Activated T-helper 1 cell treated with anti-CD3 and anti-CD28 coated beads, Interleukin-12 subunit alpha, Interleukin-12 subunit beta, Interleukin-2, Interleukin-4 antibody, amounts not matched to agents 30 ng/mL and 10 ng/mL and 1 ng/mL, durations not matched to agents 14 hours and 24 hours and 36 hours (primary cell): Measurements from ENCODE around the gene MYH9. TPM values are rescaled to one million over a fixed set of nuclear protein-coding genes. Genes with fewer than 3 reads are reported as not detected.

Experiments
- DNase-seq: peaks from one replicate; pipeline ENCODE4 v3.0.0; 2021; ENCODE audit warnings: low spot score
- H3K27ac Mint-ChIP-seq: one replicate; pipeline ENCODE4 v1.8.0; 2021; ENCODE audit warnings: mild to moderate bottlenecking, mixed read lengths
- H3K27me3 Mint-ChIP-seq: one replicate; pipeline ENCODE4 v1.8.0; 2022; ENCODE audit warnings: mild to moderate bottlenecking, moderate library complexity, mixed read lengths; ENCODE audit not compliant: insufficient read depth
- H3K36me3 Mint-ChIP-seq: one replicate; pipeline ENCODE4 v1.8.0; 2021; ENCODE audit warnings: low read depth, mixed read lengths
- H3K4me1 Mint-ChIP-seq: one replicate; pipeline ENCODE4 v1.8.0; 2021; ENCODE audit warnings: low read depth, mixed read lengths
- H3K4me3 Mint-ChIP-seq: one replicate; pipeline ENCODE4 v1.8.0; 2021; ENCODE audit warnings: mild to moderate bottlenecking, moderate library complexity, mixed read lengths
- H3K9me3 Mint-ChIP-seq: one replicate; pipeline ENCODE4 v1.8.0; 2021; ENCODE audit warnings: mixed read lengths
- intact Hi-C: fragments of 100-400 bp; cut with micrococcal nuclease; formaldehyde crosslinking; loops from one replicate; pipeline ENCODE4 v1.15.1; 2024
- total RNA-seq: library from RNA; stranded (reverse); gene quantifications from 2 replicates; pipeline ENCODE4 v1.2.3, GENCODE V29; 2022

The MYH9 gene
- total RNA-seq, 1 donor from 2014 or later: 618 TPM

- no peak overlapping the region for H3K4me3 Mint-ChIP-seq
- no peaks in the 10 kb centered on the region for H3K9me3 Mint-ChIP-seq
- peaks cover 44% of the 10 kb centered on the region for H3K36me3 Mint-ChIP-seq
- intact Hi-C loops: no loop called here
- peaks cover 6% of the 10 kb centered on the region for H3K4me1 Mint-ChIP-seq
- H3K27ac Mint-ChIP-seq: no peak overlapping the region
- no peaks in the 10 kb centered on the region for H3K27me3 Mint-ChIP-seq
- DNase-seq: no peak
These were observed 81.5 kb downstream of the MYH9 start for GRCh38 chr22:36306227-36306626.

GRCh38 chr22:36305813-36306212, 82.0 kb downstream of the MYH9 start:
- intact Hi-C loops: no loop called here
- Mint-ChIP-seq H3K9me3 (no peaks in the 10 kb centered on the region), H3K4me1 (peaks cover 6% of the 10 kb centered on the region), H3K4me3 (no peak overlapping the region), H3K27ac (no peak overlapping the region), H3K27me3 (no peaks in the 10 kb centered on the region), H3K36me3 (peaks cover 47% of the 10 kb centered on the region)
- no peak for DNase-seq

GRCh38 chr22:36304429-36304828, 83.3 kb downstream of the MYH9 start:
- intact Hi-C loops: no loop called here
- H3K4me3 Mint-ChIP-seq: no peak overlapping the region
- peaks cover 6% of the 10 kb centered on the region for H3K4me1 Mint-ChIP-seq
- H3K9me3 Mint-ChIP-seq: no peaks in the 10 kb centered on the region
- H3K27ac Mint-ChIP-seq: no peak overlapping the region
- DNase-seq: no peak
- H3K36me3 Mint-ChIP-seq: peaks cover 42% of the 10 kb centered on the region
- no peaks in the 10 kb centered on the region for H3K27me3 Mint-ChIP-seq

GRCh38 chr22:36303874-36304273, 83.9 kb downstream of the MYH9 start:
- Mint-ChIP-seq H3K27me3 (no peaks in the 10 kb centered on the region), H3K9me3 (no peaks in the 10 kb centered on the region), H3K4me1 (peaks cover 6% of the 10 kb centered on the region), H3K4me3 (no peak overlapping the region), H3K27ac (no peak overlapping the region), H3K36me3 (peaks cover 42% of the 10 kb centered on the region)
- intact Hi-C loops: no loop called here
- DNase-seq: no peak

GRCh38 chr22:36303115-36303467, 84.7 kb downstream of the MYH9 start:
- peaks cover 6% of the 10 kb centered on the region for H3K4me1 Mint-ChIP-seq
- peaks cover 40% of the 10 kb centered on the region for H3K36me3 Mint-ChIP-seq
- no peak for DNase-seq
- intact Hi-C loops: no loop called here
- no peak overlapping the region for H3K4me3 Mint-ChIP-seq
- H3K9me3 Mint-ChIP-seq: no peaks in the 10 kb centered on the region
- no peak overlapping the region for H3K27ac Mint-ChIP-seq
- no peaks in the 10 kb centered on the region for H3K27me3 Mint-ChIP-seq

- H3K4me3 Mint-ChIP-seq: no peak overlapping the region
- DNase-seq: no peak
- peaks cover 6% of the 10 kb centered on the region for H3K4me1 Mint-ChIP-seq
- H3K9me3 Mint-ChIP-seq: no peaks in the 10 kb centered on the region
- H3K36me3 Mint-ChIP-seq: peaks cover 41% of the 10 kb centered on the region
- intact Hi-C loops: no loop called here
- no peak overlapping the region for H3K27ac Mint-ChIP-seq
- H3K27me3 Mint-ChIP-seq: no peaks in the 10 kb centered on the region
These were observed 85.2 kb downstream of the MYH9 start for GRCh38 chr22:36302439-36303114.

- peaks cover 6% of the 10 kb centered on the region for H3K4me1 Mint-ChIP-seq
- no peaks in the 10 kb centered on the region for H3K9me3 Mint-ChIP-seq
- intact Hi-C loops: loop anchor here (1.0 to 2.0 kb wide), 4 partner anchors 29 to 168 kb away; no protein-coding TSS in a partner anchor
- no peak for DNase-seq
- H3K27me3 Mint-ChIP-seq: no peaks in the 10 kb centered on the region
- H3K27ac Mint-ChIP-seq: no peak overlapping the region
- peaks cover 41% of the 10 kb centered on the region for H3K36me3 Mint-ChIP-seq
- no peak overlapping the region for H3K4me3 Mint-ChIP-seq
These were observed 85.9 kb downstream of the MYH9 start for GRCh38 chr22:36301851-36302250.

GRCh38 chr22:36301384-36301828, 86.4 kb downstream of the MYH9 start:
- H3K9me3 Mint-ChIP-seq: no peaks in the 10 kb centered on the region
- peaks cover 6% of the 10 kb centered on the region for H3K4me1 Mint-ChIP-seq
- DNase-seq: peak; percentile 65
- H3K27ac Mint-ChIP-seq: no peak overlapping the region
- H3K4me3 Mint-ChIP-seq: no peak overlapping the region
- H3K36me3 Mint-ChIP-seq: peaks cover 41% of the 10 kb centered on the region
- H3K27me3 Mint-ChIP-seq: no peaks in the 10 kb centered on the region
- intact Hi-C loops: loop anchor here (1.0 to 2.0 kb wide), 4 partner anchors 30 to 169 kb away; no protein-coding TSS in a partner anchor

- intact Hi-C loops: loop anchor here (1.0 to 2.0 kb wide), 4 partner anchors 31 to 170 kb away; no protein-coding TSS in a partner anchor
- Mint-ChIP-seq H3K9me3 (no peaks in the 10 kb centered on the region), H3K27ac (no peak overlapping the region), H3K4me1 (peaks cover 6% of the 10 kb centered on the region), H3K4me3 (no peak overlapping the region), H3K27me3 (no peaks in the 10 kb centered on the region), H3K36me3 (peaks cover 46% of the 10 kb centered on the region)
- no peak for DNase-seq
These were observed 87.2 kb downstream of the MYH9 start for GRCh38 chr22:36300396-36301212.

GRCh38 chr22:36299911-36300310, 87.9 kb downstream of the MYH9 start:
- no peak for DNase-seq
- Mint-ChIP-seq H3K36me3 (peaks cover 43% of the 10 kb centered on the region), H3K4me3 (no peak overlapping the region), H3K27me3 (no peaks in the 10 kb centered on the region), H3K27ac (no peak overlapping the region), H3K4me1 (peaks cover 6% of the 10 kb centered on the region), H3K9me3 (no peaks in the 10 kb centered on the region)
- intact Hi-C loops: loop anchor here (2.0 kb wide), 1 partner anchor 77 kb away; no protein-coding TSS in a partner anchor

GRCh38 chr22:36299295-36299694, 88.5 kb downstream of the MYH9 start:
- H3K9me3 Mint-ChIP-seq: no peaks in the 10 kb centered on the region
- intact Hi-C loops: no loop called here
- H3K4me3 Mint-ChIP-seq: no peak overlapping the region
- DNase-seq: no peak
- H3K4me1 Mint-ChIP-seq: peaks cover 6% of the 10 kb centered on the region
- H3K27ac Mint-ChIP-seq: peak overlapping the region; percentile 55
- H3K36me3 Mint-ChIP-seq: peaks cover 44% of the 10 kb centered on the region
- H3K27me3 Mint-ChIP-seq: no peaks in the 10 kb centered on the region

GRCh38 chr22:36298601-36299000, 89.2 kb downstream of the MYH9 start:
- Mint-ChIP-seq H3K9me3 (no peaks in the 10 kb centered on the region), H3K36me3 (peaks cover 42% of the 10 kb centered on the region), H3K27ac (no peak overlapping the region), H3K27me3 (no peaks in the 10 kb centered on the region), H3K4me1 (peaks cover 6% of the 10 kb centered on the region), H3K4me3 (no peak overlapping the region)
- no peak for DNase-seq
- intact Hi-C loops: no loop called here

- H3K27me3 Mint-ChIP-seq: no peaks in the 10 kb centered on the region
- peaks cover 6% of the 10 kb centered on the region for H3K4me1 Mint-ChIP-seq
- no peak overlapping the region for H3K4me3 Mint-ChIP-seq
- H3K9me3 Mint-ChIP-seq: no peaks in the 10 kb centered on the region
- H3K36me3 Mint-ChIP-seq: peaks cover 41% of the 10 kb centered on the region
- DNase-seq: no peak
- no peak overlapping the region for H3K27ac Mint-ChIP-seq
- intact Hi-C loops: no loop called here
These were observed 89.6 kb downstream of the MYH9 start for GRCh38 chr22:36298118-36298517.
